ENCODE results near the gene OOEP. TPM values are rescaled to one million over a fixed set of nuclear protein-coding genes. Genes with fewer than 3 reads are reported as not detected.

OOEP gene
- total and polyA plus RNA-seq, 10 donors, result 0.17 to 0.70 (median 0.23) TPM; not detected in 6

DNA sequence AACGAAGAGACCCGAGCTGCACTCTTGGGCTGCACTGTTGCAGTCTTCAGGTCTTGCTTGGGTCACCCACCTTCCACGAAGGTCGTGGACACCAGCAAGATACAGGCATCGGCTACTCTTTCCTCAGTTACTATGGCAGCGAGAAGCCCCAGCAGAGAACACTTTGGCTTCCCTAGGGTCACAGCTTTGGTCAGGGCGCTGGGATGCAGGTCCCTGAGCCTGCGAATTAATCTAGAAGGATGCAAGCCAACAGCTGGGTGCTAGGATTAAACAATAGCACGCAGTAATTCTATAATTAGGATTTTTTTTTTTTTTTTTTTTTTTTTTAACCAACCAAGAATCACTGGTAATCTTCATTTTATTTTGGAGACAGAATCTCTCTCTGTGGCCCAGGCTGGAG lies 5.1 kb downstream of the OOEP start:
- Histone ChIP-seq H3K36me3 (no peaks in the 10 kb centered on the region), H3K4me3 (no peak overlapping the region), H3K27me3 (replicated peaks in 1 of 7) (no peaks in the 10 kb centered on the region), H3K27ac (no peak overlapping the region), H3K9me3 (peaks cover 0 to 2% (median 0%) of the 10 kb centered on the region in 8 donors), H3K4me1 (no peaks in the 10 kb centered on the region)
- TF ChIP-seq POLR2AphosphoS5 (IDR thresholded peaks at IDR 0.05) (no peak), CTCF (IDR thresholded peaks at IDR 0.05 in 8 of 11, conservative IDR thresholded peaks at IDR 0.05 in 3 of 11) (no peak), POLR2A (IDR thresholded peaks at IDR 0.05) (no peak)
- no peak for DNase-seq
- intact Hi-C loops (cut with DNase I; ENCODE audit: low total_unique reads), result no loop called here
- WGBS, 5 donors, result 85 to 95% (median 93%) methylated on average over 9 of the region's 9 CpGs

- Histone ChIP-seq H3K4me3 (no peak overlapping the region), H3K36me3 (no peaks in the 10 kb centered on the region), H3K4me1 (no peaks in the 10 kb centered on the region), H3K27me3 (replicated peaks in 1 of 7) (no peaks in the 10 kb centered on the region), H3K9me3 (no peaks in the 10 kb centered on the region), H3K27ac (no peak overlapping the region)
- WGBS, 5 donors, result 90 to 98% (median 92%) methylated on average over 12 to 14 of the region's 14 CpGs
- DNase-seq, result no peak
- intact Hi-C loops (cut with DNase I; ENCODE audit: low total_unique reads), result no loop called here
- TF ChIP-seq CTCF (IDR thresholded peaks at IDR 0.05 in 8 of 11, conservative IDR thresholded peaks at IDR 0.05 in 3 of 11), result no peak
- no peak for TF ChIP-seq POLR2AphosphoS5 (IDR thresholded peaks at IDR 0.05)
- TF ChIP-seq POLR2A (IDR thresholded peaks at IDR 0.05), result no peak
Observed at GRCh38 chr6:73364121-73364520, 5.6 kb downstream of the OOEP start.

DNA sequence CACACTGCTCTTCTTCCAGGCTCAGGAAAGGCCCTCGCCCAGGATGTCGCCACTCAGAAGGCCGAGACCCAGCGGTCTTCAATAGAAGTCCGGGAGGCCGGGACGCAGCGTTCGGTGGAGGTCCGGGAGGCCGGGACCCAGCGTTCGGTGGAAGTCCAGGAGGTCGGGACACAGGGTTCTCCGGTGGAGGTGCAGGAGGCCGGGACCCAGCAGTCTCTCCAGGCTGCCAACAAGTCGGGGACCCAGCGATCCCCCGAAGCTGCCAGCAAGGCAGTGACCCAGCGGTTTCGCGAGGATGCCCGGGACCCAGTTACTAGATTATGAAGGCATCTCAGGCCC lies 6.2 kb downstream of the OOEP start:
- H3K27me3 ChIP-seq (replicated peaks in 1 of 7), result no peaks in the 10 kb centered on the region
- no peak for DNase-seq
- no peaks in the 10 kb centered on the region for H3K4me1 ChIP-seq
- H3K36me3 ChIP-seq, result no peaks in the 10 kb centered on the region
- TF ChIP-seq CTCF (IDR thresholded peaks at IDR 0.05 in 8 of 11, conservative IDR thresholded peaks at IDR 0.05 in 3 of 11) (no peak), POLR2A (IDR thresholded peaks at IDR 0.05) (no peak), POLR2AphosphoS5 (IDR thresholded peaks at IDR 0.05) (no peak)
- intact Hi-C loops (cut with DNase I; ENCODE audit: low total_unique reads), result no loop called here
- 88 to 97% (median 95%) methylated on average over 23 of the region's 23 CpGs for WGBS, 5 donors
- no peak overlapping the region for H3K27ac ChIP-seq
- no peaks in the 10 kb centered on the region for H3K9me3 ChIP-seq
- no peak overlapping the region for H3K4me3 ChIP-seq

DNA sequence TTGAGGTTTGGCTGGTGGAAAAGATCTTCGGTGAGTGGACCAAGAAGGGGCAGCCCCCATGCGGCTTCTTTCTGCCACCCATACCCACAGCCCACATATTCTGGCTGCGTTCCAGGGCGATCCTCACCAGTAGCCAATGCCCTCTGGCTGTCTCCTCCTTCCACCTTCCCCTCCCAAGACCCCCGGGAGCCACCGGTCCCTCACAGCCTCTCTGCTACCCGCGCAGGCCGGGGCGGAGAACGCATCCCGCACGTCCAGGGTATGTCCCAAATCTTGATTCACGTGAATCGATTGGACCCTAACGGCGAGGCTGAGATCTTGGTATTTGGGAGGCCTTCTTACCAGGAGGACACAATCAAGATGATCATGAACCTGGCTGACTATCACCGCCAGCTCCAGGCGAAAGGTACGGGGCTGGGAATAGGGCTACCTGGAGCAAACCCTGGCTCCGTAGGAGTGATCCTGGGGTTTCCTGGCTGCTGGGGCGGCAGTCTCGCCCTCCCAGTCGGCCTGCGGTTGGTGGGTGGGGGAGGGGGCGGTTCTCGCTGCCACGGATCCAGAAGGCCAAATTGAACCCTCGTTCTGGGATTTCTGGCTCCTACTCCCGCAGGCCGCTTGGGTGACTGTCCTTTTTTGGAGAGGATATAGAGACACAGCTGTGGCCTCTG lies 6.7 kb downstream of the OOEP start:
- intact Hi-C loops (cut with DNase I; ENCODE audit: low total_unique reads), result no loop called here
- Histone ChIP-seq H3K36me3 (no peaks in the 10 kb centered on the region), H3K27me3 (replicated peaks in 1 of 7) (no peaks in the 10 kb centered on the region), H3K4me1 (no peaks in the 10 kb centered on the region), H3K9me3 (no peaks in the 10 kb centered on the region), H3K4me3 (no peak overlapping the region), H3K27ac (no peak overlapping the region)
- TF ChIP-seq POLR2A (IDR thresholded peaks at IDR 0.05) (no peak), POLR2AphosphoS5 (IDR thresholded peaks at IDR 0.05) (no peak)
- WGBS, 5 donors, result 89 to 97% (median 94%) methylated on average over 21 to 31 of the region's 31 CpGs
- DNase-seq, result no peak
